ENCODE results near the gene AKNA.

The AKNA gene

GRCh38 chr9:114417511-114417910 lies 29.7 kb upstream of the AKNA start:
- DNase-seq (ENCODE audit: low read depth): peak; percentile 74

- DNase-seq (ENCODE audit: low read depth): no peak
Observed at GRCh38 chr9:114416906-114417305, 29.1 kb upstream of the AKNA start.

GRCh38 chr9:114416290-114416689 lies 28.5 kb upstream of the AKNA start:
- DNase-seq (ENCODE audit: low read depth): no peak

GRCh38 chr9:114414346-114414745 lies 26.6 kb upstream of the AKNA start:
- no peak for DNase-seq (ENCODE audit: low read depth)

GRCh38 chr9:114413861-114414301 lies 26.1 kb upstream of the AKNA start:
- peak; percentile 74 for DNase-seq (ENCODE audit: low read depth)

GRCh38 chr9:114412048-114412683 lies 24.4 kb upstream of the AKNA start:
- DNase-seq (ENCODE audit: low read depth): no peak

GRCh38 chr9:114411452-114411851 lies 23.7 kb upstream of the AKNA start:
- no peak for DNase-seq (ENCODE audit: low read depth)

- no peak for DNase-seq (ENCODE audit: low read depth)
Observed at GRCh38 chr9:114410910-114411309, 23.1 kb upstream of the AKNA start.

GRCh38 chr9:114409842-114410241 lies 22.1 kb upstream of the AKNA start:
- DNase-seq (ENCODE audit: low read depth): no peak

GRCh38 chr9:114409103-114409780 lies 21.5 kb upstream of the AKNA start:
- peak; percentile 91 for DNase-seq (ENCODE audit: low read depth)

GRCh38 chr9:114408645-114409044 lies 20.9 kb upstream of the AKNA start:
- no peak for DNase-seq (ENCODE audit: low read depth)

GRCh38 chr9:114407889-114408288 lies 20.1 kb upstream of the AKNA start:
- DNase-seq (ENCODE audit: low read depth): no peak

- DNase-seq (ENCODE audit: low read depth): no peak
Observed at GRCh38 chr9:114406441-114406840, 18.7 kb upstream of the AKNA start.

GRCh38 chr9:114405294-114406034 lies 17.7 kb upstream of the AKNA start:
- DNase-seq (ENCODE audit: low read depth): peak; percentile 86

- no peak for DNase-seq (ENCODE audit: low read depth)
Observed at GRCh38 chr9:114404531-114404930, 16.7 kb upstream of the AKNA start.

GRCh38 chr9:114403153-114403756 lies 15.5 kb upstream of the AKNA start:
- no peak for DNase-seq (ENCODE audit: low read depth)

- DNase-seq (ENCODE audit: low read depth): no peak
Observed at GRCh38 chr9:114401344-114401743, 13.6 kb upstream of the AKNA start.

GRCh38 chr9:114400772-114401171 lies 13.0 kb upstream of the AKNA start:
- DNase-seq (ENCODE audit: low read depth): no peak

GRCh38 chr9:114400219-114400618 lies 12.4 kb upstream of the AKNA start:
- peak; percentile 46 for DNase-seq (ENCODE audit: low read depth)

GRCh38 chr9:114399381-114399780 lies 11.6 kb upstream of the AKNA start:
- no peak for DNase-seq (ENCODE audit: low read depth)

- DNase-seq (ENCODE audit: low read depth): peak; percentile 92
Observed at GRCh38 chr9:114397848-114398605, 10.2 kb upstream of the AKNA start.

Measured in EH (cell line).